Activated CD8-positive, alpha-beta T cell treated with anti-CD3 and anti-CD28 coated beads for 36 hours (primary cell): ENCODE results near the gene CEP250. TPM values are rescaled to one million over a fixed set of nuclear protein-coding genes. Genes with fewer than 3 reads are reported as not detected.

Experiments used
- ATAC-seq: fragments of 200-7000 bp; cut with Tn5 transposase; one replicate; pipeline ENCODE4 v1.10.0; 2021; ENCODE audit warnings: mild to moderate bottlenecking, moderate library complexity
- CTCF ChIA-PET: fragments of 350-600 bp; sonication (Branson Sonifier 250); formaldehyde crosslinking; loops from one replicate; lab custom pipeline; 2021; ENCODE audit warnings: antibody characterized with exemption; lab: Charles Lee
- POLR2A ChIA-PET: fragments of 350-600 bp; sonication (Branson Sonifier 250); formaldehyde crosslinking; loops from one replicate; lab custom pipeline; 2021; ENCODE audit warnings: antibody characterized with exemption; lab: Charles Lee
- DNase-seq: peaks from one replicate; pipeline ENCODE4 v3.0.0-alpha.2; 2020
- H3K27ac Mint-ChIP-seq: one replicate; pipeline ENCODE4 v1.8.0; 2021; ENCODE audit warnings: mild to moderate bottlenecking, mixed read lengths
- H3K27me3 Mint-ChIP-seq: one replicate; pipeline ENCODE4 v1.8.0; 2021; ENCODE audit warnings: mixed read lengths
- H3K36me3 Mint-ChIP-seq: one replicate; pipeline ENCODE4 v1.8.0; 2021; ENCODE audit warnings: low read depth, mixed read lengths
- H3K4me1 Mint-ChIP-seq: one replicate; pipeline ENCODE4 v1.8.0; 2021; ENCODE audit warnings: low read depth, mixed read lengths
- H3K4me3 Mint-ChIP-seq: one replicate; pipeline ENCODE4 v1.8.0; 2021; ENCODE audit warnings: mild to moderate bottlenecking, moderate library complexity, mixed read lengths
- H3K9me3 Mint-ChIP-seq: one replicate; pipeline ENCODE4 v1.8.0; 2021; ENCODE audit warnings: mixed read lengths
- intact Hi-C: fragments of 100-400 bp; cut with micrococcal nuclease; formaldehyde crosslinking; loops from one replicate; pipeline ENCODE4 v1.10.0; 2022
- total RNA-seq, 2 experiments: library from RNA; stranded (reverse); gene quantifications; one replicate each; pipeline ENCODE4 v1.2.3, GENCODE V29; 2021
- TF ChIP-seq, protein P1 (sequence below): fragments of 200-600 bp; IDR thresholded peaks from one replicate; pipeline ENCODE4 v1.8.0; 2022; ENCODE audit warnings: antibody characterized with exemption, mild to moderate bottlenecking

The CEP250 gene
- total RNA-seq, 2 experiments from 2014 or later: 56.0 to 60.3 TPM

DNA sequence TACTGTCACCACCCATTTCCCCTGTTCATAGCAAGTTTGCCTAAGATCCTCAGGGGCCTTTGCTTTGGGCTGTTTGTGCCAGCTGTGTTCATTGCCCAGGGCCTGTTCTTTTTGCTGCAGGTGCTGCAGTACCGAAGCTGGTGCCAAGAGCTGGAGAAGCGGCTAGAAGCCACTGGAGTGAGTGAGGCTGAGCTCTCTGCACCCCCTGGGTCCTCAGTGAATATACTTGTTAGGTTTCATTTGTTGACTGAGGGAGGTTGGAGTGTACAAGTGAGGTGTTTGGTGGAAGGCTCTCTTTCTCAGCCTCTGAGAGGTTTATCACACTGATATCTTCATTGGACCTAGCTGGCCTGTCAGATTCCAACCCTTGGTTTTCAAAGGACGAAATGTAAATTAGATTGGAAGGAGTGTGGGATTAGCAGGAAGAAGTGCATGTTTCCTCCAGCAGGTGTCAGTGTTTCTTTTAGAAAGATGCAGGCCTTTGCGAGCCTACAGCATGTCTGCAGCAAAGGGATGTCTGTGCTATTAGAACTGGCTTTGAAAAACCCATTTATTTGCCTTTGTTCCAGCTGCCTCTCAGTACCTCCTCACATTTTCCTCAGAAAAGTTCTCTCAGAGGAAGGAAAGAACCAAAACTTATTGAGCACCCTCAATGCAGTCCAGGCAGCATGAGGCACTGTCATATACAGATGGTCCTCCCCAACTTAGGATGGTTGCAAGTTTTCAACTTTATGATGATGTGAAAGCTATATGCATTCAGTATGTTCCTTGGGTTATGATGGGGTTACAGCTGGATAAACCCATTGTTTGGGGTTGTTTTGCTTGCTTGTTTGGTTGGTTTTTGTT lies 8.3 kb downstream of the CEP250 start:
- intact Hi-C loops: no loop called here
- Mint-ChIP-seq H3K27ac (no peak overlapping the region), H3K27me3 (no peaks in the 10 kb centered on the region), H3K4me3 (no peak overlapping the region), H3K36me3 (peaks cover 8% of the 10 kb centered on the region), H3K9me3 (no peaks in the 10 kb centered on the region), H3K4me1 (peaks cover 1% of the 10 kb centered on the region)
- TF ChIP-seq, protein P1, sequence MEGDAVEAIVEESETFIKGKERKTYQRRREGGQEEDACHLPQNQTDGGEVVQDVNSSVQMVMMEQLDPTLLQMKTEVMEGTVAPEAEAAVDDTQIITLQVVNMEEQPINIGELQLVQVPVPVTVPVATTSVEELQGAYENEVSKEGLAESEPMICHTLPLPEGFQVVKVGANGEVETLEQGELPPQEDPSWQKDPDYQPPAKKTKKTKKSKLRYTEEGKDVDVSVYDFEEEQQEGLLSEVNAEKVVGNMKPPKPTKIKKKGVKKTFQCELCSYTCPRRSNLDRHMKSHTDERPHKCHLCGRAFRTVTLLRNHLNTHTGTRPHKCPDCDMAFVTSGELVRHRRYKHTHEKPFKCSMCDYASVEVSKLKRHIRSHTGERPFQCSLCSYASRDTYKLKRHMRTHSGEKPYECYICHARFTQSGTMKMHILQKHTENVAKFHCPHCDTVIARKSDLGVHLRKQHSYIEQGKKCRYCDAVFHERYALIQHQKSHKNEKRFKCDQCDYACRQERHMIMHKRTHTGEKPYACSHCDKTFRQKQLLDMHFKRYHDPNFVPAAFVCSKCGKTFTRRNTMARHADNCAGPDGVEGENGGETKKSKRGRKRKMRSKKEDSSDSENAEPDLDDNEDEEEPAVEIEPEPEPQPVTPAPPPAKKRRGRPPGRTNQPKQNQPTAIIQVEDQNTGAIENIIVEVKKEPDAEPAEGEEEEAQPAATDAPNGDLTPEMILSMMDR: peak; percentile 89
- DNase-seq: peak; percentile 68
- peak; percentile 94 for ATAC-seq
- POLR2A ChIA-PET: interaction anchor here (1.2 to 1.4 kb wide), 3 partner anchors 9 to 26 kb away, joined by 3 to 6 read pairs (median 4); no protein-coding TSS in a partner anchor
- CTCF ChIA-PET: interaction anchor here (0.8 to 4.4 kb wide), 26 partner anchors 9 to 494 kb away, joined by 3 to 42 read pairs (median 3); partner anchors contain the start of gene CEP250

- no peak for DNase-seq
- no peaks in the 10 kb centered on the region for H3K4me1 Mint-ChIP-seq
- no peak for ATAC-seq
- peaks cover 8% of the 10 kb centered on the region for H3K36me3 Mint-ChIP-seq
- no peak overlapping the region for H3K4me3 Mint-ChIP-seq
- TF ChIP-seq, protein P1: no peak
- intact Hi-C loops: no loop called here
- H3K9me3 Mint-ChIP-seq: no peaks in the 10 kb centered on the region
- no peak overlapping the region for H3K27ac Mint-ChIP-seq
- POLR2A ChIA-PET: interaction anchor here (0.7 to 2.4 kb wide), 2 partner anchors 11 to 35 kb away, joined by 3 to 12 read pairs; partner anchors contain the start of gene CEP250
- no peaks in the 10 kb centered on the region for H3K27me3 Mint-ChIP-seq
- CTCF ChIA-PET: interaction anchor here (1.1 to 1.4 kb wide), 3 partner anchors 9 to 19 kb away, joined by 3 to 4 read pairs (median 3); no protein-coding TSS in a partner anchor
Observed at GRCh38 chr20:35465976-35466375, 10.6 kb downstream of the CEP250 start.

- intact Hi-C loops: no loop called here
- POLR2A ChIA-PET: interaction anchor here (0.5 to 2.4 kb wide), 2 partner anchors 10 to 11 kb away, joined by 4 to 12 read pairs; partner anchors contain the start of gene CEP250
- H3K27ac Mint-ChIP-seq: no peak overlapping the region
Observed at GRCh38 chr20:35466856-35467255, 11.5 kb downstream of the CEP250 start.

GRCh38 chr20:35467339-35468224 lies 12.2 kb downstream of the CEP250 start:
- no peaks in the 10 kb centered on the region for H3K4me1 Mint-ChIP-seq
- no peak overlapping the region for H3K27ac Mint-ChIP-seq
- no peaks in the 10 kb centered on the region for H3K9me3 Mint-ChIP-seq
- H3K4me3 Mint-ChIP-seq: no peak overlapping the region
- H3K36me3 Mint-ChIP-seq: peaks cover 10% of the 10 kb centered on the region
- ChIA-PET CTCF (interaction anchor here (0.9 to 1.0 kb wide), 2 partner anchors 20 to 525 kb away, joined by 3 to 4 read pairs; no protein-coding TSS in a partner anchor), POLR2A (interaction anchor here (0.5 to 2.4 kb wide), 2 partner anchors 9 to 12 kb away, joined by 4 to 12 read pairs; partner anchors contain the start of gene CEP250)
- no peak for DNase-seq
- intact Hi-C loops: no loop called here
- H3K27me3 Mint-ChIP-seq: no peaks in the 10 kb centered on the region
- TF ChIP-seq, protein P1: no peak
- ATAC-seq: no peak

More at GRCh38 chr20:35466856-35467255, 11.5 kb downstream of the CEP250 start:
- CTCF ChIA-PET: interaction anchor here (0.9 to 1.4 kb wide), 4 partner anchors 10 to 20 kb away, joined by 3 to 4 read pairs (median 4); no protein-coding TSS in a partner anchor
- H3K4me3 Mint-ChIP-seq: no peak overlapping the region
- TF ChIP-seq, protein P1: no peak
- ATAC-seq: no peak
- H3K27me3 Mint-ChIP-seq: no peaks in the 10 kb centered on the region
- no peak for DNase-seq
- peaks cover 10% of the 10 kb centered on the region for H3K36me3 Mint-ChIP-seq
- H3K4me1 Mint-ChIP-seq: no peaks in the 10 kb centered on the region
- no peaks in the 10 kb centered on the region for H3K9me3 Mint-ChIP-seq
